Measurements from ENCODE around the gene CUEDC1.

CUEDC1 gene

DNA sequence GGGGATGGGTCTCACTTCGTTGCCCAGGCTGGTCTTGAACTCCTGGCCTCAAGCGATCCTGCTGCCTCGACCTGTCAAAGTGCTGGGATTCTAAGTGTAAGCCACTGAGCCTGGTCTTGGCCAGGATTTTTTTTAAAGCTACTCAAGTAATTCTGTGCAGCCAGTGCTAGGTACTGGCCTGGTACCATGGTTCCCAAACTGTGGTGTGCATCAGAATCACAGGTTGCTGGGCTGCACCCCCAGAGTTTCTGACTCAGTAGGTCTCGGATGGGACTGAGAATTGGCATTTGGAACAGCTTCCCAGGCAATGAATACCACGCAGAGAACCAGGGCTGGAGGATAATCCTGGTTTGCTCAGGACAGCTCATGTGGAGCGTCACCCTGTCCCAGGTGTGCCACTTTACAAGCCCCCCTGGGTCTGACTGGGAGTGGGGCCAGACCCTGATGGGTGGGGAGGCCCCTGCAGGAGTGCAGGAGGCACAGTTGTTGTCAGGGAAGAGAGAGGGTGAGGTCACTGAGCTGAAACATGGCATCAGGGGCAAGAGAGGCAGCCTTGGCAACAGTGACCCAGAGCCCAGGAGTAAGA lies 94.7 kb downstream of the CUEDC1 start:
- no peak for TF ChIP-seq SPI1 (IDR thresholded peaks at IDR 0.05; ENCODE audit: low read depth, low read length)
- no peak for TF ChIP-seq PAX5 (IDR thresholded peaks at IDR 0.05; ENCODE audit: insufficient read depth, low read length, severe bottlenecking)
- no peak for TF ChIP-seq POLR2A (IDR thresholded peaks at IDR 0.05; ENCODE audit: low read depth, low read length)
- TF ChIP-seq POLR2AphosphoS5 (IDR thresholded peaks at IDR 0.05; ENCODE audit: low read depth, low read length), result no peak
- TF ChIP-seq POU2F2 (IDR thresholded peaks at IDR 0.05; ENCODE audit: low read depth, low read length), result no peak
- TF ChIP-seq TAF1 (IDR thresholded peaks at IDR 0.05; ENCODE audit: low read depth, low read length), result no peak
- DNase-seq (ENCODE audit: insufficient read length, low spot score) (no peak), FAIRE-seq (no peak)

DNA sequence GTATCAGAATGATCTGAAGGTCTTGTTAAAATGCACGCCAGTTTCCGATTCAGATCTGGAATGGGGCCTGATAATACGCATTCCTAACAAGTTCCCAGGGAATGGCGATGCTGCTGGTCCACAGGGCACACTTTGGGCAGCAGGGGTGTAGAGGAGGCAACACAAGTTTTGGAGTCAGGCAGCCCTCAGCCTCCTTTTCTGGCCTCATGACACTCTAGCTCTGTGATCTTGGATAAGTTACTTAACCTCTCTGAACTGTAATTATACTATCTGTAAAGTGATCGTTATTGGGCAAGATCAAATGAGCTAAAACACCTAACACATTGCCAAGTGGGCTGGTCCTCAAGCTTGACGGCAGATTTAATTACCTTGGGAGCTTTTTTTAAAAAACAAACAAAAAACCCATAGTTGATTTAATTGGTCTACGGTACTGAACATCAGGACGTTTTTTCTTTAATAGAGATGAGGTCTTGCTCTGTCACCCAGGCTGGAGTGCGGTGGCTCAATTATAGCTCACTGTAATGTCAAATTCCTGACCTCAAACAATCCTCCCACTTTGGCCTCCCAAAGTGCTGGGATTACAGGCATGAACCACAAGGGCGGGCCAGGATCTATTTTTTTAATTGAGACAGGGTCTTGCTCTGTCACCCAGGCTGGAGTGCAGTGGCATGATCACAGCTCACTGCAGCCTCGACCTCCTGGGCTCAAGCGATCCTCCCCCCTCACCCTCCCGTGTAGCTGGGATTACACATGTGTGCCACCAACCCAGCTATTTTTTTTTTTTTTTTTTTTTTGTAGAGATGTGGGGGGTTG lies 95.4 kb downstream of the CUEDC1 start:
- TF ChIP-seq POU2F2 (IDR thresholded peaks at IDR 0.05; ENCODE audit: low read depth, low read length) (no peak), TAF1 (IDR thresholded peaks at IDR 0.05; ENCODE audit: low read depth, low read length) (no peak), PAX5 (IDR thresholded peaks at IDR 0.05; ENCODE audit: insufficient read depth, low read length, severe bottlenecking) (no peak), SPI1 (IDR thresholded peaks at IDR 0.05; ENCODE audit: low read depth, low read length) (no peak), POLR2A (IDR thresholded peaks at IDR 0.05; ENCODE audit: low read depth, low read length) (no peak), POLR2AphosphoS5 (IDR thresholded peaks at IDR 0.05; ENCODE audit: low read depth, low read length) (no peak)
- DNase-seq (ENCODE audit: insufficient read length, low spot score) (no peak), FAIRE-seq (no peak)

DNA sequence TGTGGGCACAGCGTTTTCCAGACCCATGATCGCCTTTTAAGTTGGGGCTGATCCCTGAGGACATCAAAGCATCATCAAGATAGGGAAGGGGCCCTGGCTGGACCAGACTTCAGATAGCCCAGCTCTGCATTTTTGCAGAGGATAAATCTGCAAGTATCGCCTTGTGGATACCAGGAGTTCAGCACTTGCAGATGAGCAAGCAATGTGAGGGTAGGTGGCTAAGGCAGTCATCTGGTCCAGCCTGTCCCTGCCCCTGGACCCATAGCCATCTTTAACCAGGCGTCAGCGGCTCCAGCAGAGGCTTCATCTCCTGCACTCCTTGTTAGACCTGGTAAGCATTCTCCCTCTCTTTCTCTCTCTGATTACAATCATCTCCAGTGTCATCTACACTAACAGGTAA lies 96.4 kb downstream of the CUEDC1 start:
- DNase-seq (ENCODE audit: insufficient read length, low spot score), result no peak
- TF ChIP-seq POLR2AphosphoS5 (IDR thresholded peaks at IDR 0.05; ENCODE audit: low read depth, low read length), result no peak
- no peak for TF ChIP-seq TAF1 (IDR thresholded peaks at IDR 0.05; ENCODE audit: low read depth, low read length)
- TF ChIP-seq SPI1 (IDR thresholded peaks at IDR 0.05; ENCODE audit: low read depth, low read length), result no peak
- TF ChIP-seq POLR2A (IDR thresholded peaks at IDR 0.05; ENCODE audit: low read depth, low read length), result no peak
- no peak for TF ChIP-seq POU2F2 (IDR thresholded peaks at IDR 0.05; ENCODE audit: low read depth, low read length)
- TF ChIP-seq PAX5 (IDR thresholded peaks at IDR 0.05; ENCODE audit: insufficient read depth, low read length, severe bottlenecking), result no peak
- FAIRE-seq, result no peak

DNA sequence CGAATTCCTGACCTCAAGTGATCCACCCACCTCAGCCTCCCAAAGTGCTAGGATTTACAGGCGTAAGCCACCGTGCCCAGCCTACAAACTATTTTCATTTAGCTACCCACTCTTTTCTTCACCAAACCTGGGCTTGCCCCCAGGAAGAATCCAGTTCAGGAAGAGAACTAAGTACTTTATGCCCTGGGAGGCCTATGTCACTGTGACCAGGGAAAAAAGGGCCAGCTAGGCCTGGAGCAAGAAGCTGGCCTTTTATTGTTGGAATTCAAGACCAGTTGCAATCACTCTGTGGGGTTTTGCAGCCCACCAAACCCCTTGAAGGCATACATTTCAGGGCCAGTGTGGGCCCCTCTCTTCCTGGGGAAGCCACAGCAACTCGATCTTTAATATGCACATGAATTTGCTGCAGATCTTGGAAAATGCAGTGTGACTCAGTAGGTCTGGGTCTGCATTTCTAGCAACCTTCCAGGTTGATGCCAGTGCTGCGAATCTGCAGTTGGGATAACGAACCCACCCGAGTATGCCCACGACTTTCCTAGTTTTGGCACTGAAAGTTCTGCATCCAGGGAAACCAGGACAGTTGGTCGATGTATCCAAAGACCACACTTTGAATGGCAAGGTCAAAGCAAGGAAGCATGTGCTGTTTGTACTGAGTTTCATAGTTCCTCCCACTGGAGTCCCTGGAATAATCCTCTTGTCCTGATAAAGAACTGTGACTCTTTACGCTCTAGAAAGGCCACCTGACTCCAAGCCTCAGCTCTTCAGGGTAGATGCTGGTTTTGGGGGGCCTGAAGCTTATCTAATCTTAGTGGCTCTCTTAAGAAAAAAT lies 98.2 kb downstream of the CUEDC1 start:
- FAIRE-seq, result no peak
- TF ChIP-seq POU2F2 (IDR thresholded peaks at IDR 0.05; ENCODE audit: low read depth, low read length) (no peak), POLR2AphosphoS5 (IDR thresholded peaks at IDR 0.05; ENCODE audit: low read depth, low read length) (no peak), PAX5 (IDR thresholded peaks at IDR 0.05; ENCODE audit: insufficient read depth, low read length, severe bottlenecking) (no peak), SPI1 (IDR thresholded peaks at IDR 0.05; ENCODE audit: low read depth, low read length) (no peak)

DNA sequence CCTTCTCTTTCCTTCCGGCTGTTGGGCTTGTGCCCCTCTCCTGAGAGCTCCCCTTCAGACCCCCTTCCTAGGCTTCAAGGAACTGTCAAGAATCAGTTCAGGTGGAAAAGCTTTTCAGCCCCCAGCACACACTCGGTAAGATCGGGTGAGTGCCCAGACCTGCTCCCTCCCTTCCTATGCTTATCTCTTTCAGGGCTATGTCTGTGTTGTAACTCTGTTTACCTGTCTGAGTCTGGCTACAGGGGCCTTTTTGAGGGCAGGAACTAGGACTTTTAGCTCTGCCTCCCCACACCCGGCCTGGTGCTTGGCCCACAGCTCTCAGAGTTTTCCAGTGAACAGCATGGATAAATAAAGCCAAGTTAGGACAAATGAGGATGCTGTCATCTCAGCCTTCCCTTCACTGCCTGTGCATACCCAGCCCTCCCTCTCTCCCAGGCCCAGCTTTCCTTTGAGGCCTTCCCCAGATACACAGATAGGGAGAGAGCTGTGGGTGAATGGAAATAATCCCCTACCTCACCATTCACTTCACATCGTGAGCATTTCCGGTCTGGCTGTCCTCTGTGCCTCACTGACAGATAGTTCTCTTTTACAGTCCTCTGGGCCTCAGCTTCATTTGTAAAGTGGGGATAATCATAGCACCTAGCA lies 99.7 kb downstream of the CUEDC1 start:
- TF ChIP-seq PAX5 (IDR thresholded peaks at IDR 0.05; ENCODE audit: insufficient read depth, low read length, severe bottlenecking) (no peak), POU2F2 (IDR thresholded peaks at IDR 0.05; ENCODE audit: low read depth, low read length) (no peak), POLR2AphosphoS5 (IDR thresholded peaks at IDR 0.05; ENCODE audit: low read depth, low read length) (no peak), POLR2A (IDR thresholded peaks at IDR 0.05; ENCODE audit: low read depth, low read length) (no peak), TAF1 (IDR thresholded peaks at IDR 0.05; ENCODE audit: low read depth, low read length) (no peak), SPI1 (IDR thresholded peaks at IDR 0.05; ENCODE audit: low read depth, low read length) (no peak)
- no peak for FAIRE-seq
- no peak for DNase-seq (ENCODE audit: insufficient read length, low spot score)

More for the DNA sequence above, 98.2 kb downstream of the CUEDC1 start:
- no peak for DNase-seq (ENCODE audit: insufficient read length, low spot score)

DNA sequence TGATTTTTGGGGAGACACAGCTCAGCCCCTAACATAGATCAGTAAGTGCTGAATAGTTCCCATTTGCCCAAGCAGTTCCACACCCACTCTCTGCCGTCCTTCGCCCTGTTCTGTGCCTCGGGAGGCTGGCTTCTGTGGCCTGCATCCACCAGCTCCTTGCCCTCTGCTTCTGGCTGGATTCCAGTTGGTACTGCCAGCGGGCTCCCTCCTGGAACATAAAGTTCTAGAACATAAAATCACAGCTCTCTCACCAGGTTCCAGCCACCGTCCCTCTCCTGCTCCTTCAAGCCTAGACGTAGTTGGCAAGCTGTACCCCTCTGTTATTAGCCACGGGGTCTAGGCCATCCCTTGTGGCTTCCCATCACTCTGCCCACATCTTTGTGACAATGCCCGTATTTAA lies 101.5 kb downstream of the CUEDC1 start:
- TF ChIP-seq PAX5 (IDR thresholded peaks at IDR 0.05; ENCODE audit: insufficient read depth, low read length, severe bottlenecking) (no peak), SPI1 (IDR thresholded peaks at IDR 0.05; ENCODE audit: low read depth, low read length) (no peak), TAF1 (IDR thresholded peaks at IDR 0.05; ENCODE audit: low read depth, low read length) (no peak)
- FAIRE-seq, result no peak

DNA sequence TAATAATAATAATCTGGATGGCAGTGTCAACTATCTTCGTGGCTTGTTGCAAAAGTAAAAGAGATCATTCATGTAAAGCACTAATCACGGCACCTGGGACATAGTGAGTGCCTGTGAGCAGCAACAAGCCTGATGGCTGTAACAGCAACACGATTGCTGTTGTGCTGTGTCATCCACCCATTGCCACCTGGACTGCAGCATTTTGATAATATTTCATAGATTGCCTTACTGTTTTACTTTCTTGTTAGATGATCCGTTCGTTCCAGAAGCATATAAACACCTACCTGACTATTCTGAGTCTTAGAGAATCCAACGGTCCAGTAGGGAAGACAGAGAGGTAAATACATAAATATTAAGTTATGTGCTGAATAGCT lies 102.3 kb downstream of the CUEDC1 start:
- no peak for FAIRE-seq
- DNase-seq (ENCODE audit: insufficient read length, low spot score), result no peak
- no peak for TF ChIP-seq PAX5 (IDR thresholded peaks at IDR 0.05; ENCODE audit: insufficient read depth, low read length, severe bottlenecking)
- TF ChIP-seq TAF1 (IDR thresholded peaks at IDR 0.05; ENCODE audit: low read depth, low read length), result no peak
- no peak for TF ChIP-seq POU2F2 (IDR thresholded peaks at IDR 0.05; ENCODE audit: low read depth, low read length)
- TF ChIP-seq POLR2AphosphoS5 (IDR thresholded peaks at IDR 0.05; ENCODE audit: low read depth, low read length), result no peak
- TF ChIP-seq POLR2A (IDR thresholded peaks at IDR 0.05; ENCODE audit: low read depth, low read length), result no peak
- no peak for TF ChIP-seq SPI1 (IDR thresholded peaks at IDR 0.05; ENCODE audit: low read depth, low read length)

More for the DNA sequence above, 101.5 kb downstream of the CUEDC1 start:
- no peak for DNase-seq (ENCODE audit: insufficient read length, low spot score)

DNA sequence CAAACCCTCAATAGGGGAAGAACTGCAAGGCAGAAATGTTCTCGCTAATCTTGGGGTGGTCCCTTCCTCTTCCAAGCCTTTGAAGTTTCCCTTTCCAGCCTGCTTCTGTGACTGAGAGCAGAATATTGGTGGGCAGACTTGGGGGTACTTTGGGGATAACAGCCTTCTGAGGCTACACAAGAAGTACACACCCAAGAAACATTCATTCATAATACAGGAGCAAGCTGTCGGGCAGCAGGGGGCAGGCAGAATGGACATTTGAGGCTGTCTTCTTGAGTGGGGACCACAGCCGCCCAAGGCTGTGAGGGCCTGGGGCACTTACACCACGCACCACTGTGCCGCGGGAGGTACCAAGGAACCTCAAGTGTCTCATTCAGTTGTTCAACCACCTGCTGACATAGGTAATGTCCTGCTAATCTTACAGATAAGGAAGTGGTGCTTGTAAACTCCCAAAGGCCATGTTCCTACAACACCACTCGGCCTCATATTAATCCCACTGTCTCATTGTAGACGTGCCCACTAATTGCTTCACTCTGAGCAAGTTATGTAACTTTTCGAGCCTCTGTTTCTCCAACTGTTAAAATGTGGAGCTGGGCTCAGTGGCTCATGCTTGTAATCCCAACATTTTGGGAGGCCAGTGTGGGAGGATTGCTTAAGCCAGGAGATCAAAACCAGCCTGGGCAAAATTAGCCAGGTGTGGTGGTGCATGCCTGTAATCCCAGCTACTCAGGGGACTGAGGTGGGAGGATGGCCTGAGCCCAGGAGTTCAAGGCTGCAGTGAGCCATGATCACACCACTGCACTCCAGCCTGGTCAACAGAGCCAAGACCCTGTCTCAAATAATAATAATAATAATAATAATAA lies 102.9 kb downstream of the CUEDC1 start:
- no peak for TF ChIP-seq TAF1 (IDR thresholded peaks at IDR 0.05; ENCODE audit: low read depth, low read length)
- TF ChIP-seq SPI1 (IDR thresholded peaks at IDR 0.05; ENCODE audit: low read depth, low read length), result no peak
- no peak for FAIRE-seq
- DNase-seq (ENCODE audit: insufficient read length, low spot score), result no peak
